KMS-11 (cell line): Measurements from ENCODE around the gene HCRTR1.

Experiments used
- H2AFZ ChIP-seq: fragments of 200-600 bp; sonication (generic); 2 replicates; pipeline ENCODE4 v1.6.1; 2016; ENCODE audit warnings: antibody characterized with exemption, mixed run types, low read depth
- H3K27ac ChIP-seq: fragments of 200-600 bp; sonication (generic); 2 replicates; pipeline ENCODE4 v1.6.1; 2016; ENCODE audit warnings: mild to moderate bottlenecking, mixed run types
- H3K27me3 ChIP-seq: fragments of 200-600 bp; sonication (generic); 2 replicates; pipeline ENCODE4 v1.6.1; 2017; ENCODE audit warnings: mild to moderate bottlenecking, low read depth, mixed run types, moderate library complexity; ENCODE audit not compliant: insufficient read depth
- H3K36me3 ChIP-seq: fragments of 200-600 bp; sonication (generic); 2 replicates; pipeline ENCODE4 v1.6.1; 2017; ENCODE audit warnings: mild to moderate bottlenecking, mixed run types; ENCODE audit not compliant: insufficient read depth
- H3K4me1 ChIP-seq: fragments of 200-600 bp; sonication (generic); 2 replicates; pipeline ENCODE4 v1.6.1; 2016; ENCODE audit warnings: mild to moderate bottlenecking, low read depth, mixed run types; ENCODE audit not compliant: poor library complexity, severe bottlenecking
- H3K4me2 ChIP-seq: fragments of 200-600 bp; sonication (generic); 2 replicates; pipeline ENCODE4 v1.7.0; 2016; ENCODE audit warnings: mild to moderate bottlenecking, mixed run types
- H3K4me3 ChIP-seq: fragments of 200-600 bp; sonication (generic); IDR thresholded peaks from 2 replicates; pipeline ENCODE4 v1.6.1; 2017; ENCODE audit warnings: low read depth, low read length, mixed read lengths; ENCODE audit not compliant: insufficient read depth
- H3K79me2 ChIP-seq: fragments of 200-600 bp; sonication (generic); 2 replicates; pipeline ENCODE4 v1.6.1; 2016; ENCODE audit warnings: low read depth, mixed run types; ENCODE audit not compliant: insufficient read depth
- H3K9ac ChIP-seq: fragments of 200-600 bp; sonication (generic); 2 replicates; pipeline ENCODE4 v1.6.1; 2016; ENCODE audit warnings: mild to moderate bottlenecking, mixed run types
- H4K20me1 ChIP-seq: fragments of 200-600 bp; sonication (generic); 2 replicates; pipeline ENCODE4 v1.6.1; 2016; ENCODE audit warnings: mild to moderate bottlenecking, mixed run types; ENCODE audit not compliant: insufficient read depth
- CTCF ChIP-seq: fragments of 200-600 bp; sonication (generic); conservative IDR thresholded peaks from 2 replicates; pipeline ENCODE4 v1.6.1; 2017; ENCODE audit warnings: low read depth, mild to moderate bottlenecking, antibody characterized with exemption, low read length, moderate library complexity, mixed read lengths

Gene HCRTR1

DNA sequence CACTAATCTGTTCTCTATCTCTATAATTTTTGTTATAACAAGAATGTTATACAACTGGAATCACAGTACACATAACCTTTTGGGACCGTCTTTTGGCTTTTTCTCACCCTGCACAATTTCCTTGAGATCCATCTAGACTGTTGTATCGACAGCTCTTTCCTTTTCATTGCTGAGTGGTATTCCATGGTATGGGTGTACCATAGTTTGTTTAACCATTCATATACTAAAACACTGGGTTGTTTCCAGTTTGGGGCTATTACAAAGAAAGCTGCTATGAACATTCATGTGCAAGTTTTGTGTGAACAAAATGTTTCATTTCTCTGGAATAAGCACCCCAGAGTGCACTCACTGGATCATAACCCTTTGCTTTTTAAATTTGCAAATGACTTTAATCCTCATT lies 15.4 kb upstream of the HCRTR1 start:
- no peak overlapping the region for H3K27ac ChIP-seq
- no peak overlapping the region for H2AFZ ChIP-seq
- no peak overlapping the region for H3K9ac ChIP-seq
- no peak overlapping the region for H3K4me2 ChIP-seq
- H3K36me3 ChIP-seq, result no peaks in the 10 kb centered on the region
- H4K20me1 ChIP-seq, result no peaks in the 10 kb centered on the region
- no peak overlapping the region for H3K4me3 ChIP-seq
- H3K79me2 ChIP-seq, result no peaks in the 10 kb centered on the region
- no peaks in the 10 kb centered on the region for H3K27me3 ChIP-seq
- peaks cover 12% of the 10 kb centered on the region for H3K4me1 ChIP-seq
- TF ChIP-seq CTCF, result no peak

GRCh38 chr1:31605908-31606427 lies 11.5 kb upstream of the HCRTR1 start:
- Histone ChIP-seq H3K27ac (no peak overlapping the region), H3K4me2 (peak overlapping the region; percentile 33; the same call in 1 of the 2 replicates), H2AFZ (no peak overlapping the region), H3K79me2 (no peaks in the 10 kb centered on the region), H3K27me3 (no peaks in the 10 kb centered on the region), H4K20me1 (no peaks in the 10 kb centered on the region), H3K4me1 (peaks cover 12% of the 10 kb centered on the region), H3K4me3 (no peak overlapping the region), H3K36me3 (no peaks in the 10 kb centered on the region), H3K9ac (no peak overlapping the region)
- no peak for TF ChIP-seq CTCF

DNA sequence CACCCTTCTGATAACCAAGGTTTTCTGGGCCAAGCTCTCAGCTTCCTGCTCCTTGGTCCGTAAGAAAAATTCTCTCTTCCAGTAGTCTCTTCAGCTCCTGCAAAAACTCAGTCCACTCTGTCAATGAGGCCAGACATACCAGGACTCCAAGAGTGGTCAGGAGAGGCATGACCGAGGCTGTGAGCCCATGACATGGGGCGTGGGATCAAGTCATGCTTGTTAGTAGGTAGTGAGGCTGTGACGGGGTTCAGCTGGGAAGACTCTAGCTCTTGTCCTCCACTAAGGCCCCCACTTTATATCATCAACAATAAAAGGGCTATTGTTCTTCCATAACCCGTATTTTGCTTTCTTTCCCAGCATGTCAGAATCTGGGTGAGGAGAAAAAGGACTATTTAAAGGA lies 10.1 kb upstream of the HCRTR1 start:
- Histone ChIP-seq H3K4me3 (no peak overlapping the region), H3K79me2 (no peaks in the 10 kb centered on the region), H3K4me1 (peaks cover 12% of the 10 kb centered on the region), H3K27ac (no peak overlapping the region), H3K9ac (no peak overlapping the region), H2AFZ (no peak overlapping the region), H3K4me2 (no peak overlapping the region), H3K36me3 (no peaks in the 10 kb centered on the region), H3K27me3 (no peaks in the 10 kb centered on the region), H4K20me1 (no peaks in the 10 kb centered on the region)
- TF ChIP-seq CTCF, result no peak

GRCh38 chr1:31609514-31610118 lies 7.9 kb upstream of the HCRTR1 start:
- no peak overlapping the region for H3K4me3 ChIP-seq
- H2AFZ ChIP-seq, result no peak overlapping the region
- no peaks in the 10 kb centered on the region for H3K27me3 ChIP-seq
- no peaks in the 10 kb centered on the region for H3K79me2 ChIP-seq
- H3K4me1 ChIP-seq, result peaks cover 12% of the 10 kb centered on the region
- H3K9ac ChIP-seq, result no peak overlapping the region
- TF ChIP-seq CTCF, result no peak
- no peaks in the 10 kb centered on the region for H3K36me3 ChIP-seq
- no peaks in the 10 kb centered on the region for H4K20me1 ChIP-seq
- no peak overlapping the region for H3K4me2 ChIP-seq
- no peak overlapping the region for H3K27ac ChIP-seq
